SK-N-SH treated with all-trans-retinoic acid at 6 μM for 48 hours (cell line): Measurements from ENCODE around the gene UBE2E3.

Experiments
- ATAC-seq: fragments of 200-7000 bp; cut with Tn5 transposase; 3 replicates; pipeline ENCODE4 v1.9.1; 2020; ENCODE audit warnings: mild to moderate bottlenecking, moderate library complexity
- ARNTL ChIP-seq: fragments of 450-650 bp; formaldehyde crosslinking; IDR thresholded peaks from 2 replicates; pipeline ENCODE4 v1.5.0; 2020; ENCODE audit warnings: low read depth, mild to moderate bottlenecking, moderate library complexity, borderline replicate concordance
- BACH2 ChIP-seq: fragments of 250-450 bp; sonication (Bioruptor Pico); IDR thresholded peaks from 2 replicates; pipeline ENCODE4 v1.9.0; 2021; ENCODE audit warnings: mild to moderate bottlenecking, borderline replicate concordance
- CSDC2 ChIP-seq: fragments of 250-450 bp; sonication (Bioruptor Pico); IDR thresholded peaks from 2 replicates; pipeline ENCODE4 v1.5.0; 2020; ENCODE audit warnings: mild to moderate bottlenecking, moderate library complexity
- CSRNP3 ChIP-seq: fragments of 250-450 bp; sonication (Bioruptor Pico); IDR thresholded peaks from 2 replicates; pipeline ENCODE4 v1.5.1; 2021; ENCODE audit warnings: mild to moderate bottlenecking, moderate library complexity
- ESRRG ChIP-seq: fragments of 250-450 bp; sonication (Bioruptor Pico); IDR thresholded peaks from 2 replicates; pipeline ENCODE4 v1.6.1; 2021; ENCODE audit warnings: mild to moderate bottlenecking
- GLIS3 ChIP-seq: fragments of 250-450 bp; sonication (Bioruptor Pico); IDR thresholded peaks from 2 replicates; pipeline ENCODE4 v1.5.0; 2020; ENCODE audit warnings: mild to moderate bottlenecking, moderate library complexity
- ISL1 ChIP-seq: fragments of 250-450 bp; sonication (Bioruptor Pico); IDR thresholded peaks from 2 replicates; pipeline ENCODE4 v2.1.2; 2022; ENCODE audit warnings: mild to moderate bottlenecking, moderate library complexity
- OSR1 ChIP-seq: fragments of 250-450 bp; sonication (Bioruptor Pico); IDR thresholded peaks from 2 replicates; pipeline ENCODE4 v1.8.0; 2022; ENCODE audit warnings: moderate library complexity, mild to moderate bottlenecking, inconsistent platforms
- POU6F1 ChIP-seq: fragments of 250-450 bp; sonication (Bioruptor Pico); IDR thresholded peaks from 2 replicates; pipeline ENCODE4 v1.8.0; 2021; ENCODE audit warnings: low read depth, mild to moderate bottlenecking, moderate library complexity, borderline replicate concordance
- PPARA ChIP-seq: fragments of 250-450 bp; sonication (Bioruptor Pico); IDR thresholded peaks from 2 replicates; pipeline ENCODE4 v1.5.0; 2020; ENCODE audit warnings: mild to moderate bottlenecking, borderline replicate concordance
- RARB ChIP-seq: fragments of 250-450 bp; sonication (Bioruptor Pico); IDR thresholded peaks from 2 replicates; pipeline ENCODE4 v1.8.0; 2021; ENCODE audit warnings: mild to moderate bottlenecking, moderate library complexity
- SNAI2 ChIP-seq: fragments of 250-450 bp; sonication (Bioruptor Pico); IDR thresholded peaks from 2 replicates; pipeline ENCODE4 v1.5.0; 2020; ENCODE audit warnings: mild to moderate bottlenecking, moderate library complexity
- TCF4 ChIP-seq: fragments of 250-450 bp; sonication (Bioruptor Pico); IDR thresholded peaks from 2 replicates; pipeline ENCODE4 v1.8.0; 2021; ENCODE audit warnings: mild to moderate bottlenecking, moderate library complexity, borderline replicate concordance
- TOX ChIP-seq: fragments of 250-450 bp; sonication (Bioruptor Pico); IDR thresholded peaks from 2 replicates; pipeline ENCODE4 v1.8.0; 2021; ENCODE audit warnings: mild to moderate bottlenecking, moderate library complexity, borderline replicate concordance
- ZC3H10 ChIP-seq: fragments of 250-450 bp; sonication (Bioruptor Pico); IDR thresholded peaks from 2 replicates; pipeline ENCODE4 v1.5.1; 2021; ENCODE audit warnings: mild to moderate bottlenecking, moderate library complexity
- ZFP3 ChIP-seq: fragments of 250-450 bp; sonication (Bioruptor Pico); IDR thresholded peaks from 2 replicates; pipeline ENCODE4 v1.5.0; 2020; ENCODE audit warnings: mild to moderate bottlenecking, moderate library complexity
- ZFP30 ChIP-seq: fragments of 450-650 bp; formaldehyde crosslinking; IDR thresholded peaks from 2 replicates; pipeline ENCODE4 v1.5.0; 2022; ENCODE audit warnings: mild to moderate bottlenecking, moderate library complexity
- ZNF565 ChIP-seq: fragments of 450-650 bp; formaldehyde crosslinking; conservative IDR thresholded peaks from 2 replicates; pipeline ENCODE4 v1.5.0; 2020; ENCODE audit warnings: low read depth, mild to moderate bottlenecking, moderate library complexity
- ZNF70 ChIP-seq: fragments of 450-650 bp; formaldehyde crosslinking; IDR thresholded peaks from 2 replicates; pipeline ENCODE4 v1.5.0; 2020; ENCODE audit warnings: mild to moderate bottlenecking, moderate library complexity
- ZNF8 ChIP-seq: fragments of 450-650 bp; formaldehyde crosslinking; IDR thresholded peaks from 2 replicates; pipeline ENCODE4 v1.5.0; 2020; ENCODE audit warnings: mild to moderate bottlenecking, moderate library complexity
- TF ChIP-seq, protein P1 (sequence below): fragments of 250-450 bp; sonication (Bioruptor Pico); IDR thresholded peaks from 2 replicates; pipeline ENCODE4 v1.5.0; 2020; ENCODE audit warnings: mild to moderate bottlenecking, moderate library complexity
- TF ChIP-seq, protein P2 (sequence below): fragments of 250-450 bp; sonication (Bioruptor Pico); IDR thresholded peaks from 2 replicates; pipeline ENCODE4 v1.5.1; 2020; ENCODE audit warnings: low read depth, mild to moderate bottlenecking, moderate library complexity

Gene UBE2E3

DNA sequence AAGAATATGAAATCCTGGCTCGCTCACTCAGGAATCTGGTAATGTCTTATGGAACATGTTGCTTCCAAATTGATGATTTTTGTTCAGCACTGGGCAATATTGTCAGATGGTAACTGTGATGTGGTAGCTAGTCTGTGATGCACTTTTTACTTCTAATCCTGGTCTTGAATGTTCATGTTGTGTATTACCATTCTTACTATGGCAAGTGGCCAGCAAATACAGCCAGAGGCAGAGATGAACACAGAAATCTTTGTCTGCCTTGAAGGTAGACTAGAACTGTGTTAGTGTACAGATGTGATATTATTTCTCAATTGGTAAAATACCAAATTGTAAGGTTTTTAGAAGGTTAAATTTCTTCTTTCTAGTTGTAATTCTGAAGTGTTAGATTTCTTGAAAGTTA, 83.3 kb downstream of the UBE2E3 start (continued):
- TF ChIP-seq OSR1, result no peak
- TF ChIP-seq ARNTL, result no peak
- TF ChIP-seq ESRRG, result no peak
- no peak for TF ChIP-seq SNAI2 (CRISPR knock-in tag)

- ATAC-seq, result no peak
- TF ChIP-seq ZFP30 (no peak), ZNF8 (no peak), CSRNP3 (CRISPR knock-in tag) (no peak), BACH2 (CRISPR knock-in tag) (no peak), ZC3H10 (no peak), GLIS3 (no peak), CSDC2 (CRISPR knock-in tag) (no peak), ESRRG (no peak)
Observed at GRCh38 chr2:181065458-181065857, 85.1 kb downstream of the UBE2E3 start.

GRCh38 chr2:181066333-181066732, 85.9 kb downstream of the UBE2E3 start:
- no peak for ATAC-seq
- TF ChIP-seq TOX (no peak), RARB (CRISPR knock-in tag) (no peak), ZC3H10 (no peak), ZNF565 (no peak), OSR1 (no peak), PPARA (CRISPR knock-in tag) (no peak), ISL1 (no peak), SNAI2 (CRISPR knock-in tag) (no peak), GLIS3 (no peak), ZFP3 (CRISPR knock-in tag) (no peak), BACH2 (CRISPR knock-in tag) (no peak), TCF4 (CRISPR knock-in tag) (no peak), CSDC2 (CRISPR knock-in tag) (no peak), ZNF8 (no peak), CSRNP3 (CRISPR knock-in tag) (no peak)

DNA sequence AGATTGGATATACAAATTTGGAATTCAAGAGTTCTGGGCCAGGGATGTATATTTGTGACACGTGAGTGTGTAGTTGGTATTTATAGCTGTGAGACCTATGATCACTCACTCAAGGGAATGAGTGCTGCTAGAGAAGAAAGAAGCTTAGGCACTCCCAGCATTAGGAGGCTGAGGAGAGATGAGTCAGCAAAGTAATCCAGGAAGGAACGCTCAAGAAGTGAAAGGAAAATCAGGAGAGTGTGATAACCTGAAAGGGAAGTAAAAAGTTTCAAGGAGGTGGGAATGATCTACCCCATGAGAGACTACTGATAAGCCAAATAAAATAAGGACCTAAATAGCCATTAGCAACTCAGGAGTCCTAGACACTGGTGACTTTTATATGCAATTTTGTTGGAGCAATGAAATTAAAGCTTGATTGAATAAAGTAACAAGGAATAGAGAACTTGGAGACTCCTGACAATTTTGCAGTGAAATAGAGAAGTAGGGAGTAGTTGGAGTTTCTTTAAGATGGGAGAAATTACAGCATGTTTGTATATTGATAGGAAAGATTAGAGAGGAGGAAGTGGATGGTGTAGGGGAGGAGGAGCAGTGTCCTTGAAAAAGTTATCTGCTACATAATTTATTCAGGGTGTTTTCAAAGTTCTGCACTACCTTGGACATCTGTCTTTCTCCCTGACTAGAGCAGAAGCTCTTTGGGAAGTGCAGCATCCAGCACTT, 89.9 kb downstream of the UBE2E3 start:
- ATAC-seq, result peak; percentile 68
- TF ChIP-seq ZFP30, result no peak
- no peak for TF ChIP-seq ZNF70 (CRISPR knock-in tag)
- TF ChIP-seq CSDC2 (CRISPR knock-in tag), result no peak
- TF ChIP-seq GLIS3, result no peak
- TF ChIP-seq, protein P1, sequence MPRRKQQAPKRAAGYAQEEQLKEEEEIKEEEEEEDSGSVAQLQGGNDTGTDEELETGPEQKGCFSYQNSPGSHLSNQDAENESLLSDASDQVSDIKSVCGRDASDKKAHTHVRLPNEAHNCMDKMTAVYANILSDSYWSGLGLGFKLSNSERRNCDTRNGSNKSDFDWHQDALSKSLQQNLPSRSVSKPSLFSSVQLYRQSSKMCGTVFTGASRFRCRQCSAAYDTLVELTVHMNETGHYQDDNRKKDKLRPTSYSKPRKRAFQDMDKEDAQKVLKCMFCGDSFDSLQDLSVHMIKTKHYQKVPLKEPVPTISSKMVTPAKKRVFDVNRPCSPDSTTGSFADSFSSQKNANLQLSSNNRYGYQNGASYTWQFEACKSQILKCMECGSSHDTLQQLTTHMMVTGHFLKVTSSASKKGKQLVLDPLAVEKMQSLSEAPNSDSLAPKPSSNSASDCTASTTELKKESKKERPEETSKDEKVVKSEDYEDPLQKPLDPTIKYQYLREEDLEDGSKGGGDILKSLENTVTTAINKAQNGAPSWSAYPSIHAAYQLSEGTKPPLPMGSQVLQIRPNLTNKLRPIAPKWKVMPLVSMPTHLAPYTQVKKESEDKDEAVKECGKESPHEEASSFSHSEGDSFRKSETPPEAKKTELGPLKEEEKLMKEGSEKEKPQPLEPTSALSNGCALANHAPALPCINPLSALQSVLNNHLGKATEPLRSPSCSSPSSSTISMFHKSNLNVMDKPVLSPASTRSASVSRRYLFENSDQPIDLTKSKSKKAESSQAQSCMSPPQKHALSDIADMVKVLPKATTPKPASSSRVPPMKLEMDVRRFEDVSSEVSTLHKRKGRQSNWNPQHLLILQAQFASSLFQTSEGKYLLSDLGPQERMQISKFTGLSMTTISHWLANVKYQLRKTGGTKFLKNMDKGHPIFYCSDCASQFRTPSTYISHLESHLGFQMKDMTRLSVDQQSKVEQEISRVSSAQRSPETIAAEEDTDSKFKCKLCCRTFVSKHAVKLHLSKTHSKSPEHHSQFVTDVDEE (CRISPR knock-in tag), result no peak
- no peak for TF ChIP-seq ISL1
- no peak for TF ChIP-seq TOX
- no peak for TF ChIP-seq SNAI2 (CRISPR knock-in tag)

- no peak for ATAC-seq
- TF ChIP-seq PPARA (CRISPR knock-in tag), result no peak
- TF ChIP-seq, protein P2, sequence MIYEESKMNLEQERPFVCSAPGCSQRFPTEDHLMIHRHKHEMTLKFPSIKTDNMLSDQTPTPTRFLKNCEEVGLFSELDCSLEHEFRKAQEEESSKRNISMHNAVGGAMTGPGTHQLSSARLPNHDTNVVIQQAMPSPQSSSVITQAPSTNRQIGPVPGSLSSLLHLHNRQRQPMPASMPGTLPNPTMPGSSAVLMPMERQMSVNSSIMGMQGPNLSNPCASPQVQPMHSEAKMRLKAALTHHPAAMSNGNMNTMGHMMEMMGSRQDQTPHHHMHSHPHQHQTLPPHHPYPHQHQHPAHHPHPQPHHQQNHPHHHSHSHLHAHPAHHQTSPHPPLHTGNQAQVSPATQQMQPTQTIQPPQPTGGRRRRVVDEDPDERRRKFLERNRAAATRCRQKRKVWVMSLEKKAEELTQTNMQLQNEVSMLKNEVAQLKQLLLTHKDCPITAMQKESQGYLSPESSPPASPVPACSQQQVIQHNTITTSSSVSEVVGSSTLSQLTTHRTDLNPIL (CRISPR knock-in tag), result no peak
- TF ChIP-seq, protein P1 (CRISPR knock-in tag), result no peak
- no peak for TF ChIP-seq SNAI2 (CRISPR knock-in tag)
- TF ChIP-seq ZFP3 (CRISPR knock-in tag), result no peak
- no peak for TF ChIP-seq RARB (CRISPR knock-in tag)
- no peak for TF ChIP-seq POU6F1 (CRISPR knock-in tag)
- TF ChIP-seq, all 23 proteins: peak for 0
Observed at GRCh38 chr2:181070836-181071200, 90.4 kb downstream of the UBE2E3 start.
